Breast epithelium (tissue), 3 donors: ENCODE results near the gene CTSH.

ENCODE experiments used
- POLR2A ChIP-seq: fragments of 450-650 bp; IDR thresholded peaks from one replicate; pipeline ENCODE4 v1.6.1; 2016; ENCODE audit warnings: antibody characterized with exemption, mild to moderate bottlenecking, moderate library complexity
- POLR2AphosphoS5 ChIP-seq, 3 donors: sonication (generic); formaldehyde crosslinking; IDR thresholded peaks; one replicate each; pipeline ENCODE4 v1.6.1; 2017; ENCODE audit warnings: antibody characterized with exemption in 3 of 3

DNA sequence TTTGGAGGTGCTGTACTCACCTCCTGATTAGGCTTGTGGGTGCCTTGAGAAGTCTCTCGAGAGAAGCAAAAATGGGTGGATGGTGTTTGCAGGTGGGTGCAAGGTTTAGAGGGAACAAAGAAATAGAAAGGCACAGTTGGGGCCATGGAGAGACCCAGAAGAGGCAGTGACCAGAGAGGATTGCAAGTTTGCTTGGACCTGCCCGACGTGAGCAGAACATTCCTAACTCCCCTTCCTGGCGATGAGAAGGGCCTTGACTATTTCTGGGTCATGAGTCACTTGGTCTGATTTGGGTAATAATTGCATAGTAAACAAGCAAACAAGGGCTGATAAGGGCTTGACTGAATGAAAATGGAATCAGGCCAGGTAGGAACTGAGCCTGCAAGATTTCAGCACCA lies 7.0 kb upstream of the CTSH start:
- TF ChIP-seq POLR2AphosphoS5 (IDR thresholded peaks at IDR 0.05) (no peak), POLR2A (no peak)
